Renal pelvis (tissue), 4 donors: ENCODE measurements around the gene ERGIC1. TPM values are rescaled to one million over a fixed set of nuclear protein-coding genes. Genes with fewer than 3 reads are reported as not detected.
"Not testable (repeated sequence)": the region's sequence is repeated elsewhere in the genome, so short reads cannot be mapped to it uniquely, and the experiment has no call there.

Experiments
- DNase-seq: peaks from one replicate; pipeline ENCODE4 v3.0.0-alpha.2; 2013
- polyA plus RNA-seq, 3 donors: library from polyadenylated mRNA; unstranded; fragments of 120-200 nt; gene quantifications; one replicate each; pipeline ENCODE4 v1.2.1, GENCODE V29; 2013; ENCODE audit not compliant: insufficient read length in 3 of 3

ERGIC1 gene
- polyA plus RNA-seq, 3 donors = 109 to 119 (median 118) TPM

GRCh38 chr5:172796306-172796705 is 37.7 kb upstream of the ERGIC1 start:
- no peak for DNase-seq

DNA sequence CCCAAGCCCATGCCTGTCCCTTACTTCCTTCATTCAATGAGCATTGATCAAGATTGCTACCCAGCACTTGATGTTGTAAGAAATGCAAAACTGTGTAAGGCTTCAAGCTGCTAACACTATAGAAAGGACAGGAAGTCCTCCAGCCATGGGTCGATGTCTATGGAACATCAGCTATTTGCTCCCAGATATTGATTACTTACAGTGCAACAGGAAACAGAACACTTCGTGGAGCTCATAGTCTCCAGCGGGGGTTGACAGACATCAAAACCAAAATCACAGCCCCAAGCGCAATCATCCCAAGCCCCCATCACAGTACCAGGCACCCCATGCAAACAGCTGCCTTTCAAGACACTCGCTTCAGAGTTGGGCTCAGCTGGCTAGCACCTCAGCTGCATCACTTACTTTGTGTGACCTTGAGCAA is 36.3 kb upstream of the ERGIC1 start:
- DNase-seq = no peak

GRCh38 chr5:172798422-172799215 is 35.4 kb upstream of the ERGIC1 start:
- DNase-seq = no peak

- DNase-seq = no peak
Observed at GRCh38 chr5:172799416-172799815, 34.6 kb upstream of the ERGIC1 start.

- no peak for DNase-seq
Observed at GRCh38 chr5:172800088-172800551, 33.9 kb upstream of the ERGIC1 start.

GRCh38 chr5:172801179-172801671 is 32.8 kb upstream of the ERGIC1 start:
- DNase-seq = no peak

DNA sequence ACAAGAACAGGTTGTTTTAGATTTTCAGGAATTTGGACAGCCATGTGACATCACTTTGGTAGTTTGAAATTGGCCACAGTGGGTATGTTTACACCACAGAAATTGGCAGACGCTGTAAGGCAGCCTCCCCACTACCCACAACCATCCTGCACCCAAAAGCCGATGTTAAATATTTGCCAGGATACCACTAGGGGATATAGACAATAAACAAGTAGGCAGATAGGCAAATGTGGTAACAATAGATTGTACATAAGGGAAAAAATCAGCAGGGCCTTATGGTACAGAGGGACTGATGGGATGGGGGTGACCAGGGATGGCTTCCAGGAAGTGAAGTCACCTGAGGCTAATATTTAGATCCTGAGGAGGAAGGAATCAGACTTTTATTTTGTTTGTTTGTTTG is 31.9 kb upstream of the ERGIC1 start:
- DNase-seq = no peak

GRCh38 chr5:172802567-172803176 is 31.4 kb upstream of the ERGIC1 start:
- DNase-seq = no peak

DNA sequence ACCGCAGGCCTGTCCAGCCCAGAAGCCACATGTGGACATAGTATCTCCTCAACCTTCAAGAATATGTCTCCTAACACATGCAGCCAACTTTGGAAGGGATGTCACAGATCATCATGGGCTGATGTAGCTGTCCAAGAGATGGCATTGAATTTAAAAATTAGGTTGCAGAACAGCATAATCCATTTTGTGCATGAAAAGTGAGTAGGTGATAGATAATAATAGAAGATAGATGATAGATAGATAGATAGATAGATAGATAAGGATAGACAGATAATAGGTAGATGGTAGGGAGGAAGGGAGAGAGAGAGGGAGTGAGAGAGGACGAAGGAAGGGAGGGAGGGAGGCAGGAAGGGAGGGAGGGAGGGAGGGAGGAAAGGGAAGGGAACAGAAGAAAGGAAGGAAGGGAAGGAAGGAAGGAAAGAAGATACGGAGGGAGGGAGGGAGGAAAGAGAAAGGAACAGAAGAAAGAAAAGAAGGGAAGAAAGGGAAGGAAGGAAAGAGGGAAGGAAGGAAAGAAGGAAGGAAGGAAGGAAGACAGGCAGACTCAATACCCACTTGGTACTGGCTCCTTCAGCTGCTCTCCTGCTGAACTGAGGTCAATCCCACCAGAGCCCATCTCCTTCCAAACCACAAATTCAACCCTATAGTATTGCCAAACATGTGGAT is 28.9 kb upstream of the ERGIC1 start:
- no peak for DNase-seq

DNA sequence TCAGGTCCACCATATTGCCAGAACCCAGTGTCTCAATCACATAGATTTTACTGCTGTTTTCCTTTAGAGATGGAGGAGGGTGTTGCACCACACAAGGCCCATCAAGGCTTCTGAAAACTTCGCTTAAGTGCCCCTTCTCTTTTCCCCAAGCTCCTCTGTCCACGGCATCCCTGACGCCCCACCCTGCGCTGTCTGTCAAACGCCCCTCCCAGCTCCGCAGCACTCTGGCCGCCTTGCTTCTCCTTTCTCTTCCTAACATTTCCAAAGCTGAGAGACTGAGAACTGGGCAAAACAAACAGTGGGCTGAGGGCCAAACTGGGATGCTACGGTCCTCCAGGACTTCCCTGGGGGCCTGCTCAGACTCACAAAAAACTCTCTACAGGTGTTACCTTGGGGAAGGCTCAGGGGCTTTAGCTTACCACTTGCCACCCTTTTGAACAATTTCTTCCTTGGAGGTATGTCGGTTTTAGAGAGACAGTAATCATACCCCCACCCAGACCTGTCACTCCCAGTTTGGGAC is 28.3 kb upstream of the ERGIC1 start:
- DNase-seq = no peak

DNA sequence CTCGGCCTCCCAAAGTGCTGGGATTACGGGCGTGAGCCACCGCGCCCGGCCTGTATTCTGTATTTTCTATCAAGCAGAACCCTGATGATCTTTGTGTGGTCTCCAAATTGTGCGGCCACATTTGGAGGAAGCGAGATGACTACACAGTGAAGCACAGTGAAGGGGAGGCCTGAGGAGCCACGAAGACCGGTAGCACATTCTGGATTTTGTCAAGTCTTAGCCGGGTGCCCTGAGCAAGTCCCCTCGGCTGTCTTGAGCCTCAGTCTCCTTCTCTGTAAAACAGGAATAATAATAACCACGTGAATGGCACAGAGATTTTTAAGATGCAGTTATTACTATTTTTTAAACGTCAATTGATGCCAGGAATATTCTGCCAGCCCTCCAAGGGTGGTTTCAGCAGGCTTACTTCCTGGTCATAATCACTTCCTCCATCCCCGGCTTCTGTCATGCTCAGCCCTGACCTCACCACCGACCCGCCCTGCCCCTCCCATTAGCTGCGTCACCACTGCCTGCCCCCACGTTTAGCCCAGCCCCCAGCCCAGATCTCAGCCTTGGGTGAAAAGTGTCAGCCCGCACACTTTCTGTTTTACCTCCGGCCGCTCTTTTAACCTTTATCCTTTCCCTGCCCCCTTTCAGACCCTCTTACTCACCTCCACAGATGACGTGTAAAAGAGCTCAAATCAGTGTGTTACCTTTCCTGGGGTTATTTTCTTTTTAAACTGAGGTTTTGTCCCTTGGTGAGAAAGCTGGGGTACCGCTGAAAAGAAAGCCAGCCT is 27.0 kb upstream of the ERGIC1 start:
- peak; percentile 74 for DNase-seq

GRCh38 chr5:172807766-172808311 is 26.2 kb upstream of the ERGIC1 start:
- no peak for DNase-seq

DNA sequence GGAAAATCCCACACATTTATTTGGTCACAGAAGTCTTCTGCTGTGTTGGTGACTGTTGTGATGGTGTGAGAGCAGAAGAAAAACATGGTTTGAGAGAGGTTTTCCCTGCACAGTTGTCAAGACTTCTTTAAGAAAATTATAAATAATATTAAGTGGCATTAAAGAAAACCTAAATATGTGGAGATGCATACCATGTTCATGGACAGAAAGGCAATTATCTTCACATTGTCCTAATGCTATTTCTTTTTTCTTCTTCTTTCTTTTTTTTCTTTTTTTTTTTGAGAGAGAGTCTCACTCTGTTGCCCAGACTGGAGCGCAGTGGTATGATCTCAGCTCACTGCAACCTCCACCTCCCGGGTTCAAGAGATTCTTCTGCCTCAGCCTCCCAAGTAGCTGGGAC is 24.3 kb upstream of the ERGIC1 start:
- no peak for DNase-seq

DNA sequence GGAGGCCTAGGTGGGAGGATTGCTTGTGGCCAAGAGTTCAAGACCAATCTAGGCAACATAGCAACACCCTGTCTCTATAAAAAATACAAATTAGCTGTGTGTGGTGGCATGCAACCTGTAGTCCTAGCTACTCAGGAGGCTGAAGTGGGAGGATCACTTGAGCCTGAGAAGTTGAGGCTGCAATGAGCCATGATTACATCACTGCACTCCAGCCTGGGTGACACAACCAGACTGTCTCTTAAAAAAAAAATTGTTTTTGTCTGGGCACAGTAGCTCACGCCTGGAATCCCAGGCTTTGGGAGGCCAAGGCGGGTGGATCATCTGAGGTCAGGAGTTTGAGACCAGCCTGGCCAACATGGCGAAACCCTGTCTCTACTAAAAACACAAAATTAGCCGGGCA is 23.1 kb upstream of the ERGIC1 start:
- DNase-seq = not testable (repeated sequence)

DNA sequence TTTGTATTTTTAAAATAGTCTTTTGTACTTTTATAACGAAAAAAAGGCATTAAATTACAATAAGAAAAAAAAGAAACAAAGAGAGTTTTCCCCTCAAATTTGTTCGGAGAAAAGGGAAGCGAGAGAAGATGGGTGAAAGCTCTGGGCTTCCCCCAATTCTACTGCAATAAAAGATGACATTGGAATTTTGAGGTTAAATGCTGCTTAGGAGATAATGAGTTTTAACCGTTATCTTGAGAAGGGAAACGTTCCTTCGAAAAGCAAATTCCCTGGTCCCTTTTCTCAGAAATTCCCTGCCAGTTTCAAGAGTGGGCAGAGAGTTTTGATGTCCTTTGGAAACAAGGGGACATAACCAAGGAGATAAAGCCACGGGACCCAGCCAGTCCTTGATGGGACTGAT is 18.4 kb upstream of the ERGIC1 start:
- DNase-seq = no peak

DNA sequence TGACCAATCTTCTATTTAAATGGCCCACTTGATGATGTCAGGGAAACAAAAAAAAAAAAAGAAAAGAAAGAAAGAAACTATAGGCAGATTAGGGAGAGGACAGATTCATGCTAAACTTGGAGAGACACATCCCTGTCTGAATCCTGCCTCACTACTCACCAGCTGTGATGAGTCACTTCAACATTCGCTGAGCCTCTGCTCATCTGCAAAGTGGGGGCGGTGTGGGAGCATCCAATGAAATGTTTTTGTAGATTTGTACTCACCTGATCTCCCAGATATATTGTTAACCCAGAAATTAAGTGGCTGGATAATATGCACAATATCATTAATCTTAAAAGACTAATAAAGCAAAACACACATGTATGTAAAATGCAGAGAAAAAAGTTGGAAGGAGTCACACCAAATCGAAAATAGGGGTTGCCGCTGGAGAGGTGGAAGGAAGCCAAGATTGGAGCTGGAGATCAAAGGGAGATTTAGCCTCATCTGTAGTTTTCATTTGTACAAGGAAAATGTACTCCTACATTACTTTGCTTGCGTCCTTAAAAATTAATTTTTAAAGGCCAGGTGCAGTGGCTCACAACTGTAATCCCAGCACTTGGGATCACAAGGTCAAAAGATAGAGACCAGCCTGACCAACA is 17.0 kb upstream of the ERGIC1 start:
- DNase-seq = no peak

DNA sequence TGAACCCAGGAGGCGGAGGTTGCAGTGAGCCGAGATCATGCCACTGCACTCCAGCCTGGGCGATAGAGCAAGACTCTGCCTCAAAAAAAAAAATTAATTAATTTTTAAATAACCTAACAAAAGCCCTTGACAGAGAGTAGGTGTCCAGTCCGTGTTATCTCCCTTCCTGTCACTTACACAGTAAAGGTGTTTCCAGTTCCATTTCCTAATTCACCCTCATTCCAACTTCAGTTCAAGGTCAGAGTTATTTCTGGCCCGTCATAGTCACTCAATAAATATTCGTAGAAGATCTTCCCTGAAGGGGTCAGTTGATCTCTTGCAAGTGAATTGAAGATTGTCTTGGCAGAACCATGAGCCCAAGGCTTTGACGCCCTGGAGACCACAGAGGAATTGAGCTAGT is 16.4 kb upstream of the ERGIC1 start:
- no peak for DNase-seq

DNA sequence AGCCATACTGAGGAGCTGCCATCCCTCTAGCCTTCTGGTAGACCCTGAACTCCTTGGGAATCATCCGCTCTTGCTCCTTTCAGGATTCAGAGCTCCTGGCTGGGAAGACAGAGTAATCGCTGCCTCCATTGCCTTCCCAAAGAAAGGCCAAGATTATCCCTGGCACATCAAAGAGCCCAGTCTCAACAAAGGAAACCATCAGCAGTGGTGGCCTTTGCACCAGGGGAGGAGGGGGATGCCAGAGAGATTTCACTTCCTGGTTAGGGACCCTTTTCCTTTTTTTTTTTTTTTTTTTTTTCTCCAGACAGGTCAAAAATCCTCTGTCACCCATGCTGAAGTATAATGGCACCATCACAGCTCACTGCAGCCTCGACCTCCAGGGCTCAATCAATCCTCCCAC is 16.0 kb upstream of the ERGIC1 start:
- no peak for DNase-seq

DNA sequence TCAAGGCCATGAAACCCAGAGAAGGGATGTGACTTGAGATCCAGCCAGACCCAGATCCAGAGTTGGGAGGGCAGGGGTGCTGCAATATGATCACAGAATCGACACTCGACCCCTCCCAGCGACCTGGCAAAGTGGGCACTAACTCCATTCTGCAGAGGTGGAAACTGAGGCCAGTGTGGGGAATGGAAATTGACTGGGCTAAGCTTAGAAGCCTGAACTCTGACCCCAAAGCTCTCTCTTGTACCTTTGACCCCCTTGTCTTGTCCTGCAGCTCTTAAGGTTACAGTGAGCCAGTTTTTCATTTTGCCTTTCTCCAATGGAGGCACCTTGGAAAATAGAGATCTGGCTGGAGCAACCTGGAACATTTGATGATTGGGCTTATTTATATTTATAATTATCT is 14.5 kb upstream of the ERGIC1 start:
- no peak for DNase-seq

DNA sequence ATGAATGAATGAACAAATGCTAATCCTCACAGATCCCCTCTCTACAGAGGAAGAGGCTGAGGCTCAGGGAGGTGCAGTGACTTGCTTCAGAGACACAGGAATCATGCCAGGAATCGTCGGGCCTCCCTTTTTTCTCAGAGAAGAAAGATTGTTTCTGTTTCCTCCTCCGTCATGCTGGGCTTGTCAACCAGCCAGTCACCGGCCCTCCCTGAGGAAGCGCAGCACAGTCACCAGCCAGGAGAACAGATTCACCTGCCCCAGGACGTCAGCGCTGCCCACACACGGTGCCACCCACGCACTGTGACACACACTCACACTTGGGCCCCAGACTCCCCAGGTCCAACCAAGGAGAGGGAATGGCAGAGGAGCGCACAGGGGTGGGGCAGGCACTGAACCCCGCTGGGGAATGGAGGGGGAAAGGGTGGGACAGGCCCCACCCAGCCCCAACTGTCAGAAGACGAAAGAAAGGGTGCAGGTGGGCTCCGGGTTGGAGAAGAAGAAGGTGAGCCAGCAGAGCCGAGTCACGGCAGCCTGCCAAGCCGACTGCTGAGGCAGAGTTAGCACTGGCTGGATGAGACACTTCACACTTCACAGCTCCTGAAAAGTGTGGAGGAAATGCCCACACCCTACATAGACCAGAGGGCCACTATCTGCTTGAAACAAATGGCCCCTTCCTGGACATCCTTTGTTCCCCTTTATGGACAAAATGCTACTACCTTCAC is 13.8 kb upstream of the ERGIC1 start:
- no peak for DNase-seq
